GM21360 (cell line): ENCODE results near the gene KCNQ5.
"Not testable (repeated sequence)": the region's sequence is repeated elsewhere in the genome, so short reads cannot be mapped to it uniquely, and the experiment has no call there.

Experiments
- ATAC-seq: cut with Tn5 transposase; IDR thresholded peaks from one replicate; pipeline ENCODE4 v1.9.1; 2021; ENCODE audit warnings: mild to moderate bottlenecking, moderate library complexity; ENCODE audit not compliant: unreplicated experiment

The KCNQ5 gene

GRCh38 chr6:72984189-72984831, 362.4 kb downstream of the KCNQ5 start:
- not testable (repeated sequence) for ATAC-seq

DNA sequence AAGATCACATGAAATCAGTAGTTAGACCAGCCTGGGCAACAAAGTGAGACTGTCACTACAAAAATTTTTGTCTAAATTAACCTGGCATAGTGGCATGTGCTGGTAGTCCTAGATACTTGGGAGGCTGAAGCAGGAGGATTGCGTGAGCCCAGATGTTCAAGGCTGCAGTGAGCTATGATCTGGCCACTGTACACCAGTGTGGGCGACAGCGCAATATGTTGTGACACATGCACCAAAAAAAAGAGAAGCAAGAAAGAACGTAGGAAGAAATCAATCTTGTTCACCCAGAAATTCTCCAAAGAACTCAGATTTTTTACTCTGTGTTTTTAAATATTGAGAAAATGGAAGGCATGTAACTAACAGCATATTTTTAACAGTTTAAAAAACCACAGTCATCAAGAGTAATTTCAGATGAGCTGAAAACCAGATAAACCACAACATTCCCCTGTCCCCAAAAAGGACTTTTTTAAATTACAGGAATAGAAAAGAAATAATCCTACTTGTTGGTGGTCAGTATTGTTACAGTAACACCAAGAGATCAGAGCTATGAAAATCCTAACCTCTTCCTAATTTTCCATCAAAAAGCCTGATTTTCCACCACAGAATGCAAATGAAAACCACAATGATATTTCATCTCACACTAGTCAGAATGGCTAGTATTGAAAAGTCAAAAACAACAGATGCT, 363.3 kb downstream of the KCNQ5 start:
- ATAC-seq = no peak

- ATAC-seq = no peak
Observed at GRCh38 chr6:72987301-72987700, 365.4 kb downstream of the KCNQ5 start.

DNA sequence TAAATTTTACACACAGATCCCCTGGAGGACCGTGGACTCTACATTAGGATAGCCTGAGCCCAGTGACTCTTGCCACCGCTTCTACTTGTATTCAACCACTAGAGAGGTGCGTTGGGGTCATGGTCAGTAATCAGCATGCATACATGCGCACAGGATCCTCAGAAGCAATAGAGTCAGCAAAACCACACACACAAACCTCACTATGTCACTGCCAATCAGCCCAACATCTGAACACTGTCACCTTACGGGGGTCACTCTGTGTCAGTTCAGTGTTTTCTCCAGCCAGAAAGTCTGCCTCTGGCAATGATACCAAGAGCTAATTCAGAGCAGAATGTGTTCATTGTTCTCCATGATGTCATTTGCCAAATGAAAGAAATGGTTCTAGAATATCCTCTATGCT, 378.1 kb downstream of the KCNQ5 start:
- no peak for ATAC-seq

- no peak for ATAC-seq
Observed at GRCh38 chr6:73000460-73000859, 378.6 kb downstream of the KCNQ5 start.

GRCh38 chr6:73002588-73002987, 380.7 kb downstream of the KCNQ5 start:
- ATAC-seq = no peak

- no peak for ATAC-seq
Observed at GRCh38 chr6:73003302-73003701, 381.4 kb downstream of the KCNQ5 start.

- ATAC-seq = no peak
Observed at GRCh38 chr6:73004231-73004630, 382.4 kb downstream of the KCNQ5 start.

- ATAC-seq = no peak
Observed at GRCh38 chr6:73004861-73005260, 383.0 kb downstream of the KCNQ5 start.

- ATAC-seq = no peak
Observed at GRCh38 chr6:73006146-73006545, 384.3 kb downstream of the KCNQ5 start.

- ATAC-seq = no peak
Observed at GRCh38 chr6:73011945-73012344, 390.1 kb downstream of the KCNQ5 start.

DNA sequence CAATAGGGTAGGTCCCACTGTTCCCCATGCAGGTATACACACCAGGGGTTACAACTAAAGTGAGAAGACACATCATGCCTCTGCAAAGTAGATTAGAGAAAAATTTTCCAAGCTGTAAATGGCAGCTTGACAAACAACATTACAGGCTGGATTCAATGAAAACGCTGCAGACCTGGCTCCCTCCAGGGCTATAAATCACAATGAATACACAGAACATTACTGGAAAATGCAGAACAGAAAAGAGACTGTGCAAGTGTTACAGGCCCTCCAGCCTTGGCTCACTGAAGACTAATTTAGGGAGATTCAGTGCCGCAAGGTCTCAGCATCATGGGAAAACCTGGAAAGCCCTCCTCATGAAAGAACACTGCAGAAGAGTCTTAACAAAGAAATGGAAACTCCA, 395.6 kb downstream of the KCNQ5 start:
- ATAC-seq = no peak

DNA sequence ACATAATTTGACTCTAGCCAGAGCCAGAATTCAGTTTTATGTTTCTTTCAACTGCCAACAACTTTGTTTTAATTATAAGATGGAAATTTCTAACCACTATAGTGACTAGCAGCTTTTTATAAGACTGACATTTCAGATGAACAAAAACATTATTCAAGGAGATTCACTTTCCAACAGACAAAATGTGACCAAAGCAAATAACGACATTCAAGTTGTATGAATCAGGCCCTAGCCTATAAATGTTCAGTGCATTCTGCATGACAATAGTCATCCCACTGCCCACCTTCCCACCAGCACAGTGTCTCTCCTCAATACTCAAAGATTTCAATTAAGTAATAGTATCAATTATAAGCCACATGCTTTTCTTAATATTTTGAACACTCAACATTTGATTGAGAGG, 402.7 kb downstream of the KCNQ5 start:
- no peak for ATAC-seq

GRCh38 chr6:73027691-73028090, 405.8 kb downstream of the KCNQ5 start:
- ATAC-seq = no peak

DNA sequence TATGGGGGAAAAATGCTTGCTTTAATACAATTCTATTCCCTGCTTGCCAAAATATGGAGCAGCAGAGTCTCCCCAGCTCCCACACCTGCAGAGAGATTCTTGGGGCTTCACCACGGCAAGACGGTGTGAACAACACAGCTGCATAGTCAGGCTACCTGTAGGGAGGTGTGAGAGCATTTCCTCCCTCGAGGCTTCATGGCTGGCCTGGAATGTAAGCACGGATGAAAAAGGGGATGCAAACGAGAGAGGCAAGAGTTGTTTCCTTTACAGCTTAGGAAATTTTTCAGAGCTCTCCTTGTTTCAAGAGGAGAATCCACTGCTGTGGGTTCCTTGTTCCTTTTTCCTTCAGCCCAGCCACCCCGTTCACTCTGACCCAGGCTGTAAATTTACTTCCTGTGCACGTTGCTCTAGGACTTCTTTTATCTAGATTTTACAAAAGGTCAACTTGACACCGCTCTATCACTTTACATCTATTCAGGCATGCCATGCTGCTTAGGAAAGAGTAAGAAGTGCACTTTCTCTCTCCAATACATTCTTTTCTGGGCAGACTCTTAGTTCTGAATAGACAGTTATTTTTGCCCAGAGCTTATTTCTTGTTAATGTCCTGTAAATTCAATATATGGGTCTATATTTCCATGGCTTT, 406.4 kb downstream of the KCNQ5 start:
- no peak for ATAC-seq

- no peak for ATAC-seq
Observed at GRCh38 chr6:73028893-73029450, 407.1 kb downstream of the KCNQ5 start.

GRCh38 chr6:73030257-73030656, 408.4 kb downstream of the KCNQ5 start:
- no peak for ATAC-seq

DNA sequence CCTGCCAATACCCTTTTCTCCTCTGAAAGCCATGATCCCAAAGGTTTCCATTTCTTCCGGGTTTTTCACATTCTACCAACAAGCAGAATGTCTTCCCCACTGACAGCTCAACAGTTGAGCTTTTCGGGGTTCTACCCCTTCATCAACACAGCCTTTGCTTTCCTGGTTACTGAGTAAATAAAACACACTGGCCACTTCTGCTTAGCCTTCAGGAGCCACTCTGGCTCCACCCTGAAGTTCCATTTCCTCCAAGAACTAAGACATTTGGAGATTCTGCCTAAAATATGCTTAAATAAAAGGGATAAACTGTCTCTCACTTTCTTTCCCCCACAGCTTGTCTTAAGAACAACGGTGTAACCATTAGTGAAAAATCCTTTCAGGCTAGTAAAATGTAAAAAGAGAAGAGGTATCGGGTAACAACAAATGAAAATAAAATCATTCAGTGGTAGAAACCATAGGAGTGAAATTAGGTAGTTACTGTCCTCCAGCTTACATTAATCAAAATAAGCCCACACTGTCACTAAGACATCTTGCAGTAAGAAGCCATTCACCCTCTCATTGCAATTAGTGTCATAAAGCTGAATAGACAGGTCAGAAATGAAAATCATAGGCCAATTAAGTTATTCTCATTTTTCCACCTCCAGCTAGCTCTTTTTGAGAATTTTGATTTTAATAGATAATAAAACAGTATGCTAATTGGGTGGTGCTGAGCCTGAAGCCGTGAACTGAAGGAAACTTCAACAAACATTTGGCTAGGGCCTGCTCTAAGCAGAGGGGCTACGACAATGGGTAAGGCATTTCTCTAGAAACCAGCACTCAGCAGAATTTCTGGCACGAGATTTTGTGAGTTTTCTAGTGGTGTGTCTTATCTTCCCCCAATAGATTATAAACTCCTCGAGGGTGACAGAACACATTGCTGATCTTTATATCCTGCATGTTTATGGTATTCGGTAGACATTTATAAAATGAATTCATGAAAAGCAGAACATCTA, 409.2 kb downstream of the KCNQ5 start:
- ATAC-seq = no peak

GRCh38 chr6:73032586-73032985, 410.7 kb downstream of the KCNQ5 start:
- ATAC-seq = no peak

DNA sequence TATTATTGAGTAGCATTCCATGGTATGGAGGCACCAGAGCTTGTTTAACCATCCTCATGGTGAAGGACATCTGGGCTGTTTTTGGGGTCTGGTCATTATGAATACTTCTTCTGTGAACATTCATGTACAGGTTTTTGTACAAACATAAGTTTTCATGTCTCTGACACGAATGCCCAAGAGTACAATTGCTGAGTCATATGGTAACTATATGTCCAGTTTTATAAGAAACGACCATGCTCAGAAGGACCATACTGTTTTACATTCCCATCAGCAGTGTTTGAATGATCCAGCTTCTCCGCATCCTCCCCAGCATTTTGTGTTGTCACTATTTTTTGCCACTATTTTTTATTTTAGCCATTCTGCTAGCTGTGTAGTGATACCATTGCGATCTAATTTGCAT, 414.8 kb downstream of the KCNQ5 start:
- ATAC-seq = no peak

- ATAC-seq = no peak
Observed at GRCh38 chr6:73041051-73041450, 419.2 kb downstream of the KCNQ5 start.
